ENCODE measurements around the gene ENAM. TPM values are rescaled to one million over a fixed set of nuclear protein-coding genes. Genes with fewer than 3 reads are reported as not detected.
"Not testable (repeated sequence)": the region's sequence is repeated elsewhere in the genome, so short reads cannot be mapped to it uniquely, and the experiment has no call there.

Gene ENAM
- total and polyA plus RNA-seq, 9 donors: 0.01 to 1.0 (median 0.42) TPM; not detected in 5

- Histone ChIP-seq H3K27ac (no peak overlapping the region), H3K9me3 (no peaks in the 10 kb centered on the region), H3K4me3 (no peak overlapping the region), H3K4me1 (ENCODE audit: insufficient read depth) (no peaks in the 10 kb centered on the region), H3K27me3 (no peaks in the 10 kb centered on the region), H3K36me3 (no peaks in the 10 kb centered on the region)
- DNase-seq: no peak
- intact Hi-C loops (cut with DNase I): loop anchor here in 1 of 4 donors (10.0 kb wide), 1 partner anchor 1060 kb away; no protein-coding TSS in a partner anchor
- 52 to 62% (median 60%) methylated on average over 5 of the region's 5 CpGs for WGBS, 3 donors
- TF ChIP-seq EP300 (IDR thresholded peaks at IDR 0.05) (no peak), POLR2A (IDR thresholded peaks at IDR 0.05) (no peak), CTCF (IDR thresholded peaks at IDR 0.05) (no peak)
Measured at GRCh38 chr4:70654605-70655011, 26.1 kb downstream of the ENAM start.

GRCh38 chr4:70657326-70657725 lies 28.8 kb downstream of the ENAM start:
- Histone ChIP-seq H3K4me3 (no peak overlapping the region), H3K4me1 (ENCODE audit: insufficient read depth) (no peaks in the 10 kb centered on the region), H3K9me3 (no peaks in the 10 kb centered on the region), H3K27ac (no peak overlapping the region), H3K27me3 (no peaks in the 10 kb centered on the region), H3K36me3 (no peaks in the 10 kb centered on the region)
- TF ChIP-seq CTCF (IDR thresholded peaks at IDR 0.05): no peak
- TF ChIP-seq POLR2A (IDR thresholded peaks at IDR 0.05): no peak
- DNase-seq: no peak
- WGBS, 3 donors: 63 to 74% (median 69%) methylated on average over 5 of the region's 5 CpGs
- intact Hi-C loops (cut with DNase I): loop anchor here in 1 of 4 donors (10.0 kb wide), 1 partner anchor 1057 kb away; no protein-coding TSS in a partner anchor

- no peak overlapping the region for H3K4me3 ChIP-seq
- WGBS, 3 donors: 49 to 52% (median 51%) methylated on average over 3 of the region's 3 CpGs
- DNase-seq: no peak
- no peak overlapping the region for H3K27ac ChIP-seq
- no peaks in the 10 kb centered on the region for H3K9me3 ChIP-seq
- TF ChIP-seq CTCF (IDR thresholded peaks at IDR 0.05) (no peak), EP300 (IDR thresholded peaks at IDR 0.05) (no peak), POLR2A (IDR thresholded peaks at IDR 0.05) (no peak)
- no peaks in the 10 kb centered on the region for H3K27me3 ChIP-seq
- intact Hi-C loops (cut with DNase I): loop anchor here in 1 of 4 donors (10.0 kb wide), 1 partner anchor 1056 kb away; no protein-coding TSS in a partner anchor
- no peaks in the 10 kb centered on the region for H3K4me1 ChIP-seq (ENCODE audit: insufficient read depth)
- H3K36me3 ChIP-seq: no peaks in the 10 kb centered on the region
Measured at GRCh38 chr4:70658418-70658817, 29.9 kb downstream of the ENAM start.

GRCh38 chr4:70660106-70660505 lies 31.6 kb downstream of the ENAM start:
- Histone ChIP-seq H3K4me3 (no peak overlapping the region), H3K27me3 (no peaks in the 10 kb centered on the region), H3K4me1 (ENCODE audit: insufficient read depth) (no peaks in the 10 kb centered on the region), H3K27ac (no peak overlapping the region), H3K9me3 (no peaks in the 10 kb centered on the region), H3K36me3 (no peaks in the 10 kb centered on the region)
- TF ChIP-seq CTCF (IDR thresholded peaks at IDR 0.05) (no peak), POLR2A (IDR thresholded peaks at IDR 0.05) (no peak), EP300 (IDR thresholded peaks at IDR 0.05) (no peak)
- no peak for DNase-seq
- WGBS, 3 donors: 87 to 88% (median 87%) methylated on average over 4 of the region's 4 CpGs
- intact Hi-C loops (cut with DNase I): no loop called here

GRCh38 chr4:70661309-70661922 lies 32.9 kb downstream of the ENAM start:
- WGBS, 3 donors: 87 to 93% (median 92%) methylated on average over 5 of the region's 5 CpGs
- H3K27me3 ChIP-seq: not testable (repeated sequence)

More at GRCh38 chr4:70661309-70661922, 32.9 kb downstream of the ENAM start:
- H3K4me1 ChIP-seq (ENCODE audit: insufficient read depth); H3K36me3 ChIP-seq; H3K9me3 ChIP-seq; intact Hi-C loops (cut with DNase I); DNase-seq; H3K27ac ChIP-seq; H3K4me3 ChIP-seq: not testable (repeated sequence)
